Daoy (cell line): ENCODE results near the gene WDR83. TPM values are rescaled to one million over a fixed set of nuclear protein-coding genes. Genes with fewer than 3 reads are reported as not detected.
"Not testable (repeated sequence)": the region's sequence is repeated elsewhere in the genome, so short reads cannot be mapped to it uniquely, and the experiment has no call there.

Experiments used
- DNase-seq: peaks from one replicate; pipeline ENCODE4 v3.0.0-alpha.2; 2015; ENCODE audit warnings: low read depth
- total RNA-seq: library from RNA; depleted of rRNA; stranded (reverse); fragments of >200 nt; shearing (Covaris generic); gene quantifications from 2 replicates; pipeline ENCODE4 v1.2.3, GENCODE V29; 2014; rRNA removed

Gene WDR83, protein sequence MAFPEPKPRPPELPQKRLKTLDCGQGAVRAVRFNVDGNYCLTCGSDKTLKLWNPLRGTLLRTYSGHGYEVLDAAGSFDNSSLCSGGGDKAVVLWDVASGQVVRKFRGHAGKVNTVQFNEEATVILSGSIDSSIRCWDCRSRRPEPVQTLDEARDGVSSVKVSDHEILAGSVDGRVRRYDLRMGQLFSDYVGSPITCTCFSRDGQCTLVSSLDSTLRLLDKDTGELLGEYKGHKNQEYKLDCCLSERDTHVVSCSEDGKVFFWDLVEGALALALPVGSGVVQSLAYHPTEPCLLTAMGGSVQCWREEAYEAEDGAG
- total RNA-seq, result 9.0 and 10.6 TPM in 2 replicates

DNA sequence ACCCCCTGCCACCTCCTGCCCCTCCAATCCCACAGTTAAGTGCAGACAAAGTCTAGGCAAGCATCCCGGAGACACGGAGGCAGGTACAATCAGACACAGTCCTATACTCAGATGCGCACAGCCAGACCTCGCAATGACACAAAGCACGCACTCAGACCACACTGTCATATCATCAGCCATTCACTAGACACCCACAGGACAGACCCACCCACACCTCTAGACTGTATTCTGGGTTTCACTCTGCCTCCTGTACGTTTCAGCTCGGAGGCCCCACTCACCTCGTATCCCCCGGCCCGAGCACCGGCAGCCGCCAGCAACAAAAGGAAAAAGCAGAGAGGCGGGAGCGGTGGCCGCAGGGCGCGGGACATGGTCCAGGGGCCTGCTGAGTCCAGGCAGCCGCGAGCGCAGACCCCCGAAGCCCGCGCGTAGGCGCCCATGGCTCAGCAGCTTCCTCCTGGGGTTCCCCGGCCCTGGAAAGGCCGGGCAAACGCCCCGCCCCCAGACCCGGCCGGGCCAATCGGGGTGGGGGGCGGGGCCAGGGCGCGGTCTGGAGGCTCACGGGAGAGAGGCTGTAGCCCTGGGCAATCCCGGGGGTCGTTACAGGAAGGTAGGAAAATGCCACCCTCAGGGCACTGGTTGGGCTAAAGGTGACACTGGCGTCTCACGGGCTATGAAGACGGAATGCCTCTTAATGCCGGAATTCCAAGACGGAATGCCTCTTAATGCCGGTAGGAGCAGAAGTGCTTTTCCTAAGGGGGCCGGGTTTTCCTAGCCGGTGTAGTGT lies at the start of gene WDR83, which contains the start of gene MAN2B1:
TSS of gene WDR83 (plus strand) at position 543 of the 784 bp plus-strand sequence. CDS start 2,984 bp downstream, outside the sequence.
TSS of gene MAN2B1 (minus strand) at position 478 of the 784 bp plus-strand sequence. CDS start at position 437, 41 bp downstream.
- DNase-seq, result peak; percentile 84

DNA sequence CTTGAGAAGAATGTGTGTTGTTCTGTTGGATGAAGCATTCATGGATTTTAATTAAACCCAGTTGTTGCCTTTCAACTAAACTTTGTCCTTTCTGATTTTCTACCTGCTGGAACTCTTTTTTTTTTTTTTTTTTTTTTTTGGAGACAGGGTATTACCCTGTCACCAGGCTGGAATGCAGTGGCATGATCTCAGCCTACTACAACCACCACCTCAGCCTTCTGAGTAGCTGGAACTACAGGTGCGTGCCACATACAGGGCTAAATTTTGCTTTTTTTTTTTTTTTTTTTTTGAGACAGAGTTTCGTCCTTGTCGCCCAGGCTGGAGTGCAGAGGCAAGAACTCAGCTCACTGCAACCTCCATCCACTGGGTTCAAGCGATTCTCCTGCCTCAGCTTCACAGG lies 49.0 kb upstream of the WDR83 start:
- DNase-seq, result no peak

DNA sequence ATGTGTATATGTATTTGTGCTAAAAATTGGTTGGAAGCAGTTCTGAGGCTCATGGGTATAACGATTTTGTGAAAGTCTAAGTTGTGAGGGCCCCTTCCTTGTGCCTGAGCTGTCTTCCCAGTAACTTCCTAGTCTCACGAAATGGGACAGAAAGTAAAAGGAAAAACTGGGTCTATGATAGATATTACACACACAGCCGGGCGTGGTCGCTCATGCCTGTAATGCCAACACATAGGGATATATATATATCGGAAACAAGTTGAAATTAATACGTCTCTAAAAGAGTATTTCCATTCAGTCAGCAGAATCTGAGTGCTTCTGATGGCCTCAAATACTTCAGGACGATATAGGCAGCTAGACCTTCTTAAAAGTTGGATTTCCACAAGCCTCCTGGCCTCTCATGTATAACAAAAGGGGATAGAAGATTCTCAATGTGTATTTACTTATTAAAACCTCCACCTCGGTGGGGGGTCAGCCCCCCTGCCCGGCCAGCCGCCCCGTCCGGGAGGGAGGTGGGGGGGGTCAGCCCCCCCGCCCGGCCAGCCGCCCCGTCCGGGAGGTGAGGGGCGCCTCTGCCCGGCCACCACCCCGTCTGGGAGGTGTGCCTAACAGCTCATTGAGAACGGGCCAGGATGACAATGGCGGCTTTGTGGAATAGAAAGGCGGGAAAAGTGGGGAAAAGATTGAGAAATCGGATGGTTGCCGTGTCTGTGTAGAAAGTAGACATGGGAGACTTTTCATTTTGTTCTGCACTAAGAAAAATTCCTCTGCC lies 45.2 kb upstream of the WDR83 start:
- not testable (repeated sequence) for DNase-seq

DNA sequence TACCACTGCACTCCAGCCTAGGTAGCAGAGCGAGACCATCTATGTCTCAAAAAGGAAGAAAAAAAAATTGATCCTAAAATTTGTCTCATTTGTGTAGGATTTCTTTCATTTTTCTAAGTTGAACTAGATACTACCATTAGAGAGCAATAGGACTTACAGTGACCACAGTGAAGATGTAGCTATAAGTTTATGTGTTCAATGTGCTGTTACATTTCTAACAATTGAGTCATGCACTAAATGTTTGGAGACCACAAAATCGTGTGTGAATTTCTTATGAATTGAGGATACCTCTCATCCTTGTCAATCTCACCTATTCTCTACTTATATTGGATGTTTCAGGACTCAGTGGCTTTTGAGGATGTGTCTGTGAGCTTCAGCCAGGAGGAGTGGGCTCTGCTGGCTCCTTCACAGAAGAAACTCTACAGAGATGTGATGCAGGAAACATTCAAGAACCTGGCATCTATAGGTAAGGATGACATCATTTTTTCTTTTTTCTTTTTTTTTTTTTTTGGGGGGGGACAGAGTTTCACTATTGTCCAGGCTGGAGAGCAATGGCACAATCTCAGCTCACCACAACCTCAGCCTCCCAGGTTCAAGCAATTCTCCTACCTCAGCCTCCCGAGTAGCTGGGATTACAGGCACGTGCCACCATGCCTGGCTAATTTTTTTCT lies 43.1 kb upstream of the WDR83 start:
- DNase-seq, result no peak

DNA sequence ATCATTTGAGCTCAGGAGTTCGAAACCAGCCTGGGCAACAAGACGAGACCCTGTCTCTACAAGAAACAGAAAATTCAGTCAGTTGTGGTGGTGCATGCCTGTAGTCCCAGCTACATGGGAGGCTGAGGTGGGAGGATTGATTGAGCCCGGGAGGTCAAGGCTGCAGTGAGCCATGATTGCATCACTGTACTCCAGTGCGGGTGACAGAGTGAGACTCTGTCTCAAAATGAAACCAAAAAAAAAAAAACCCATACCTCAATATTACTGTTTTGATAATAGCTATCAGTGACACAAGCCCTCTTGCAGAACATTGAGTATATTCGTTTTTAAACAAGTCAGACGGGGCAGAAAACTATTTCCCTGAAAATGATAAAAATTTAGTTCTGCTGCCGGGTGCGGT lies 39.6 kb upstream of the WDR83 start:
- DNase-seq, result no peak

DNA sequence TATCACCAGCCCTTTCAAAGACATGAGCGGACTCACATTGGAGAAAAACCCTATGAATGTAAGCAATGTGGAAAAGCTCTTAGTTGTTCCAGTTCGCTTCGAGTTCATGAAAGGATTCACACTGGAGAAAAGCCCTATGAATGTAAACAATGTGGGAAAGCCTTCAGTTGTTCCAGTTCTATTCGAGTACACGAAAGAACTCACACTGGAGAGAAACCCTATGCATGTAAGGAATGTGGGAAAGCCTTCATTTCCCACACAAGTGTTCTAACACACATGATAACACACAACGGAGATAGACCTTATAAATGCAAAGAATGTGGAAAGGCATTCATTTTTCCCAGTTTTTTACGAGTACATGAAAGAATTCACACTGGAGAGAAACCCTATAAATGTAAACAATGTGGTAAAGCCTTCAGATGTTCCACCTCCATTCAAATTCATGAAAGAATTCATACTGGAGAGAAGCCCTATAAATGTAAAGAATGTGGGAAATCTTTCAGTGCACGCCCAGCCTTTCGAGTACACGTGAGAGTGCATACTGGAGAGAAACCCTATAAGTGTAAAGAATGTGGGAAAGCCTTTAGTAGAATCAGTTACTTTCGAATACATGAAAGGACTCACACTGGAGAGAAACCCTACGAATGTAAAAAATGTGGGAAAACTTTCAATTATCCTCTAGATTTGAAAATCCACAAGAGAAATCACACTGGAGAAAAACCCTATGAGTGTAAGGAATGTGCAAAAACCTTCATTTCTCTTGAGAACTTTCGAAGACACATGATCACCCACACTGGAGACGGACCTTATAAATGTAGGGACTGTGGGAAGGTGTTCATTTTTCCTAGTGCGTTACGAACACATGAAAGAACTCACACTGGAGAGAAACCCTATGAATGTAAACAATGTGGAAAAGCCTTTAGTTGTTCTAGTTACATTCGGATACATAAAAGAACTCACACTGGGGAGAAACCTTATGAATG lies 38.3 kb upstream of the WDR83 start:
- DNase-seq, result no peak

DNA sequence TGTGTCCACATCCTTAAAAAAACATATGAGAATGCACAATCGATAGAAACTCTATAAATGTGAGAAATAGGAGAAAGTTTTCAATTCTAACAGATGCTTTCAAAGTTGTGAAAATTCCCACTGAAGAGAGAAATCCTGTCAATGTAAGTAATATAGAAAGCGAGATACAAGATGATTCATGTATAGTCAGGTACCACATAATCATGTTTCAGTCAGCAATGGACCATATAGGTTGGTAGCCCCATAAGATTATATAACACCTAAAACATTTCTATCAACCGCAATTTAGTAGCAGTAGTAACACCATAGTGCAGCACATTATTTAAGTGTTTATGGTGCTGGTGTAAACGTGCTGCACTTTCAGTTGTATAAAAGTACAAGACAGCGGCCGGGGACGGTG lies 37.4 kb upstream of the WDR83 start:
- no peak for DNase-seq

DNA sequence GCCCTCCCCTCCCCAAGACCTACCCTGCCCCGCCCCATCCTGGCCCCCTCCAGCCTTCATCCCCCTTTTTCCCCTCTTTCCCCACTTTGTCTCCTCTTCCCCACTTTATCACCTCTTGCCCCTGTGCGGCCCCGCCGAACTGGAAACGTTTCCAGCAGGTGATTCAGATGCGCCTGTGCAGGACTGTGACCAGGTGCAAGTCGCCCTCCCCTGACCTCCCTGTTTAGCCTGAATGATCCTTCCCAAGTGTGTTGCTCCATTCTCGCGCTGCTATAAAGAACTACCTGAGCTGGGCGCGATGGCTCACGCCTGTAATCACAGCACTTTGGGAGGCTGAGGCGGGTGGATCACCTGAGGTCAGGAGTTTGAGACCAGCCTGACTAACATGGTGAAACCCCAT lies 30.0 kb upstream of the WDR83 start:
- no peak for DNase-seq

DNA sequence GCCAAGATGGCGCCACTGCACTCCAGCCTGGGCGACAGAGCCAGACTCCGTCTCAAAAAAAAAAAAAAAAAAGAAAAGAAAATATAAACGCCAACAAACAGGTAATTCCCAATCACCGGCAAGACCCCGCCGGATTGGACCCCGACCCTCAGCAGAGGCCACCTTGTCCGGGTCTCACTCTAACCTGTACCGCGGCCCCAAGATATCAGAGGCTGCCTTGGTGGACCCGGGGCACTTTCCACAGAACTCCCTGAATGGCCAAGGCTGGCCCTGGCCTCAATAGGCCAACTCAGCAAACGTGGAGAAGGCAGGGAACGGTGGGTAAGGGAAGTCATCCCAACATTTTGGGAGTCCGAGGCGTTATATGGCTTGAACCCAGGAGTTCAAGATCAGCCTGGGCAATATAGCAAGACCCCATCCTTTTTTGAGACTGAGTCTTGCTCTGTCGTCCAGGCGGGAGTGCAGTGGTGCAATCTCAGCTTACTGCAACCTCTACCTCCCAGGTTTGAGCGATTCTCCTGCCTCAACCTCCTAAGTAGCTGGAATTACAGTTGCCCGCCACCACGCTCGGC lies 27.9 kb upstream of the WDR83 start:
- DNase-seq, result no peak

DNA sequence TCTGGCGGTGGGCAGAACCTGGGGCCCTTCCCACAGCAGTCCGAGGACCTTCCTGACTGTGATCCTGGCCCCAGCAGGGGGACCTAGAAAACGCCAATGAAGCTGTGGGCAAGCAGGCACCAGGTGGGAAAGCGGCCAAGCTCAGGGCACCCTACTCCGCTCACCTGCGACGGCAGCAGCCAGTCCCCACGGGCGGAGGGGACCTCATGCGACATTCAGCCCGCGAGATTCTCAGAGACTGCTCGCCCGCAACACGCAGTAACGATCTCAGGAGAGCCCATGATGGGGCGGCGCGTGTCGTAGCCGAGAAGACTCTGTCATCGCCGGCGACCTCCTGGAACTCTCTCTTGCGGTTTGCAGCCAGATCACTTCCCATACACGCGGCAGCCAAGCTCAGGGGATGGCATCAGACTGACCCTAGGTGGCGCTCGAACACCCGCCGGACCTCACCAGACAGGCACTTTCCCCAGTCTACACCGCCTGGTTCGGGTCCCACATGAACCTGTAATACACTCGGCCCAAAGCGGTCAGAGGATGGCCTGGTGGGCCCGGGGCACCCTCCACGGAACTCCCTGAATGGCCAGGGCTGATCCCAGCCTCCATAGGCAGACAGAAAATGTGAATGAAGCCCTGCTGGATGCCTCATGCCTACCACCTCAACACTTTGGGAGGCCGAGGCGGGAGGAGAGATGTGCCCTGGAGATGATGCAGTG lies 26.6 kb upstream of the WDR83 start:
- DNase-seq, result peak; percentile 91

DNA sequence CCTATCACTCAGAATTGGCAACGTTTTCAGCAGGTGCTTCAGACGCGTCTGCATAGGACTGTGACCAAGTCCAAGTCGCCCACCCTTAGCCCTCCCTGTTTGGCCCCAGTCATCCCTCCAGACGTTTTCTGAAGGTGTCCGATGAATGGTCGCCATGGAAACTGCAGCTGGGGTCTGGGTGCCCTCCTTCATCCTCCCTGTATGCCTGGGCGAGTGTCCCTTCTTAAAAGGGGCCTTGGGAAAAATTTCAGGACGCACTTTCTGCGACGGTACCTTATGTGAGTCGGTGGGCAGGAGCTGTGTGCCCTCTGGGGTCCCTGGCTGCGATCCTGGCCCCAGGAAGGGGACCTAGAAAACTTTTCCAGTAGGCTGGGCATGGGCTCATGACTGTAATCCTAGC lies 25.2 kb upstream of the WDR83 start:
- DNase-seq, result no peak

DNA sequence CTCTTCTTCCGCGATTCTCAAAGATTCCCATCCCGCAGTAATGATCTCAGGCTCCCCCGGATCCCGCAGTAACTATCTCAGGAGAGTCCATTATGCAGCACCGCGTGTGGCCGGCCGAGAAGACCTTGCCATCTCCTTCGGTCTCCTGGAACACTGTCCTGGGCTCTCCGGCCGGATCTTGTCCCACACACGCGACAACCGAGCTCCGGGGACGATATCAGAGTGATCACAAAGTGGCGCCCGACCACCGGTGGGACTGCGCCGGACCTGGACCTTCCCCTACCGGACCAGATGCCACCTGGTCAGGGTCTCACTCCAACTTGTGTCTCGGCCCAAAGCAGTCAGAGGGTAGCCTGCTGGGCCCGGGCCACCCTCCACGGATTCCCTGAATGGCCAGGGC lies 24.1 kb upstream of the WDR83 start:
- DNase-seq, result no peak

DNA sequence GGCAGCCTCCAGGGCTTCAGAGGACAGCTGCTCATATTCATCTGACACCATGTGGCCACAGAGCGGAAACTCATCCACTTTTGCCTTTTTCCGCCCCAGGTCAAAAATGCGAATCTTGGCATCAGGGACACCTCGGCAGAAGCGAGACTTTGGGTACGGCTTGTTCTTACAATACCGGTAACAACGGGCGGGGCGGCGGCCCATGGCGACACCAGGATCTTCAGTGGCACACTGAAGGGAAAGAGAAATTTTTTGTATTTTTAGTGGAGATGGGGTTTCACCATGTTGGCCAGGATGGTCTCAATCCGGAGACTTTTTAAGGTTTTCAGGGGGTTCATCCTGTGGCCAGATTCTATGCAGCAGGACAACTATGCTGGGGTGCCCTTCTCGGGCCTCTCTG lies 22.9 kb upstream of the WDR83 start:
- not testable (repeated sequence) for DNase-seq

DNA sequence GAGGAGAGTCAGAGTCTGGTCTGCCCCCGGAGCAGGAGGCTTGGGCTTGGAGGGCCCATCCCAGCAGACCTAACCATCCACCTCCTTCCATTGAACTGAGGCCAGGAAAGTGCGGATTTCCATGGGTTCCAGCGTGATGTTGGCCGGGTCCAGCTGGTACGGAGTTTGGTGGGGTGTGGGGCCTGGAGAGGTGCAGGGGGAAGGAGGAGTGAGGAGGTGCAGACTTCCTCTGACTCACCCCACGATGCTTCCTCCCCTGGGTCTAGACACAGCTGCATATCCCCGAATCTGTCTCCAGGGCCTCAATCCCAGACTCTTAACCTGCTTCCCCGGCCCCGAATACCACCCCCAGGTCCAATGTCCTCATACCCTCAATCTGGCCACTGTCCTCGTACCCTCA lies 20.1 kb upstream of the WDR83 start:
- no peak for DNase-seq

DNA sequence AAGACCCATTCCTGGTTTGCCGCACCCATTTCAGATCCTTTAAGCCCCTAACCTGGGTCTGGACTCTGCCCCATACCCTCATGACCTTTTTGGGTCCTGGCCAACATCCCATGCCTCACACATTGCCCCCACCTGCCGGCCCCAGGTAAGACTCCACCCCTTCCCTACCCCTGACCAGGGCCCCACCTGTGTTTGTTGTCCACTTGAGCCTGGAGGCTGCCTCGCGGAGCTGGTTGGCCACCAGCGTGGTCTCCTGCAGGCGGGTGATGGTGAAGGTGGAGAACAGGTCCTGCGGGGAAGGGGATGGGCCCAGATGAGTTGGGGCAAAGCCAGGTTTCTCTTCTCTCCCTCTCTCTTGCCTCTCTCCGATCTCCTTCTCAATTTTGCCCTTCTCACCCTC lies 19.6 kb upstream of the WDR83 start:
- DNase-seq, result no peak

DNA sequence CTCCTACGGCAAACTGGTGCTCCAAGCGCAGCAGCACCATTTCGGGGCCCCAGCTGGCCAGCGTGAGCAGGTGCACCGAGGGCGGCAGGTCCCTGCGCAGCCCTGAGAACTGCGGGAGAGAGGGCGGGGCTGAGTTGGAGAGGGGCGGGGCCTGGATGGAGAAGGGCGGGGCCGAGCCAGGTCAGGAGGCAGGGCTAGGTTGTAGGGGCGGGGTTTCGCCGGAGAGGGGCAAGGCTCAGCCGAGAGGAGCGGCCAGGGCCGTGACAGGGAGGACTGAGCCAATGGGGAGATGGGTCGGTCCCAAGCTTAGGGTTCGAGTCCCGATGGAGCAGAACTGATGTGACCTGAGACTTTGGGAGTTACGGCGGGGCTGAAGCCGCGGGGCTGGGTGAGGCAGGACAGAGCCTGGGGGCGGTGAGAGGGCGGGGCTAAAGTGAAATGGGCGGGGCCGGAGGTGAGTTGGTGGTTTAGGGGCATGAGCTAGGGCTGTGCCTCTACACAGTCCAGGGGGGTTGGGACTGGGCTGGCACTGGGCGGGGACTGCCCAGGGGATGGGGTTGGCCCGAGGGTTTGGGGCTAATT lies 19.0 kb upstream of the WDR83 start:
- DNase-seq, result peak; percentile 49

DNA sequence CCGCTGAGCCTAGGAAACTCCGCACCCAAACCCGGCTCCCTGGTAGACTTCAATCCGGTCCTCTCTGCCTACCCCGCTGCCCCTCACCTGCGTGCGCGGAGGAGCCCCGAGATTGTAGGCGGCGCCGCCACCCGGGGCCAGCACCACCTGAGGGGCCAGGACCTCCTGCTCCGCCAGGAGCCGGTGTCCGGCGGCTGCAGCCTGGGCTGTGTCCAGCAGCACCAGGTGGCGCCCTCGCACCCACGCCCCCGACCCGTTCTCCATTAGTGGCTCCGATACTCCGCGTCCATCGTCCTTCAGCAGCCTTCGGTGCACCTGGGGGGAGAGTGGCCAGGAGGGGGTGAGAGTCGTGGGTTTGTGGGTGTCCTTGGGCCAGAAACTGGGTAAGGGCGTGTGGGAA lies 18.5 kb upstream of the WDR83 start:
- no peak for DNase-seq

DNA sequence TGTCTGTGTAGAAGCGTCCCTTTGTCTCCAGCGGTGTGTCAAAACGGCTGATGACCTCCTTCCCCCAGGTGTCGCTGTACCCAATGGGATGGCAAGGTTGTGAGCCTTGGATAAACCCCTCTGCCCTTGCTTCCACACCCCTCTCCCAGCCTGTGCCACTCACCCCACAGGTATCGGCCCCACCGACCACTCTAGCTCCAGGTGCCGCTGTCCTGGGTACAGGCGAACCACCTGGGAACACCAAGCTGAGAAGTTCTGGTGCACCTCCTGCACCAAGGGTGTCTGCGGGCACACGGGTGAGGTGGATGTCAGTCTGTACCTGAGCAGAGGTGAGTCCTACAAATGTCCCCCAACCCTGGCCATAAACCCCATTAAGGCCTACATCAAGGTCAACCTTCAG lies 16.7 kb upstream of the WDR83 start:
- DNase-seq, result no peak

DNA sequence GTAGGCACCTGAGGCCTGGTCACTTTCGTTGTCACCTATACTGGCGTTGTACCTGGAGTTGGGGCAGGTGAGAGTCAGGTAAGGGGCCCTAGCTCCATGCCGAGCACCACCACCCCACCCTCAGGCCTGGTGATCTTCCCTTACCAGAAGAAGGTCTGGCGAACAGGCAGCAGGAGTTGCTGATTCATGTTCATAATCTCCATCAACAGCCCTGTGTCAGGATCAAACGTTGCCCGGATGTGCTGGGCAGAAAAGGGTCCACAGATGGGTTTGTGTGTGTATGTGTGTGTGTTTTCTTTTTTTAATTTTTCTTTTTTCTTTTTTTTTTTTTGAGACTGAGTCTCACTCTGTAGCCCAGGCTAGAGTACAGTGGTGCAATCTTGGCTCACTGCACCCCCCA lies 14.4 kb upstream of the WDR83 start:
- DNase-seq, result no peak
